ENCODE measurements around the gene MYCN.
A peak's percentile ranks its signal among the peaks of the same experiment; 100 is the strongest.

Gene MYCN

DNA sequence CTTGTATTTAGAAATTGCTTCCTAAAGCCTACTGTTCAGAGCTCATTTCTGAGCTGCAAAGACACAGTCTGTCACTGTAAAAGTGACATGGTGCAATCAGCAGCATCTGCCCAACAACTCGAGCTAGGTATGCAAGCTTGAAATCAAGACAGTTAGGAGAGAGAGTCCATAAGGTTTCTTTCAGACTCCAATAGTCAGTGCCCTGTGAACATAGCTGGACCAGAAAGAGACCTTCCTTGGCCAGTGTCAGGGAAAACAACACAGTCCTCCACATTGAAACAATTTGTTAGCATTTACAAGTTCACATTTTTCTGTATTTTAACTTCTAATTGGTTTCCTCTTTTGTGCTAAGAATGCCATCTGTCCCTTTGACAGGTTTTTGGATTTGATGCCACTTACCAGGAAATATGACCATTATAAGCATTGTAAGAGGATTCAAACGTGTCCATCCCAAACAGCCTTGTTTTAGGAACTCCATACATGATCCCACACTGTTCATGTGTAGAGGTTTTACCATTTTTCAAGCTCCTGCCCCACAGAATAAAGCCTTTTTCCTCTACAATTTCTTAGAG, 8.9 kb upstream of the MYCN start:
- H3K27me3 Mint-ChIP-seq: peaks cover 5% of the 10 kb centered on the region
- no peak overlapping the region for H3K27ac Mint-ChIP-seq
- no peaks in the 10 kb centered on the region for H3K9me3 Mint-ChIP-seq
- H3K36me3 Mint-ChIP-seq: no peaks in the 10 kb centered on the region
- H3K4me1 Mint-ChIP-seq: no peaks in the 10 kb centered on the region
- DNase-seq (ENCODE audit: low spot score in 2 of 2) (no peak), ATAC-seq (ENCODE audit: low read depth) (no peak)
- no peak overlapping the region for H3K4me3 Mint-ChIP-seq

DNA sequence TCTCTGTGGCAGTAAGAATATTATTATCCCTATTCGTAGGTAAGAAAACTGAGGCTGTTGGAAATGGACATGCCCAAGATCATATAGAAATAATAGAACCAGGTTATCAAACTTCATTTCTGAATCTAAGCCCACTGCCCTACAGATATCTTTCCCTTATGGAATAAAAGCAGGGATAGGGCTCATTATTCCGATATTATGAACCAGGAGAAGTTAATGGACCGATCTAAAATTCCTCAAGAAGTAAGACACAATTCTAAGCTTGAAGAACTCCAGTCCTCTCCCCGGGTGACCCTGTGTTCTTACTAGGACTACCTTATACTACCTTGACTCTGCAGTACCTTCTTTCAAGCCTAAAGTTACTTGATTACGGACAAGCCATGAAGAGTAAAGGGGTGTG, 8.4 kb upstream of the MYCN start:
- H3K27ac Mint-ChIP-seq: no peak overlapping the region
- ATAC-seq (ENCODE audit: low read depth) (no peak), DNase-seq (ENCODE audit: low spot score in 2 of 2) (no peak)
- no peak overlapping the region for H3K4me3 Mint-ChIP-seq
- no peaks in the 10 kb centered on the region for H3K4me1 Mint-ChIP-seq
- H3K9me3 Mint-ChIP-seq: no peaks in the 10 kb centered on the region
- no peaks in the 10 kb centered on the region for H3K36me3 Mint-ChIP-seq
- H3K27me3 Mint-ChIP-seq: peaks cover 7% of the 10 kb centered on the region

GRCh38 chr2:15932394-15933183, 7.8 kb upstream of the MYCN start:
- peaks cover 9% of the 10 kb centered on the region for H3K27me3 Mint-ChIP-seq
- H3K9me3 Mint-ChIP-seq: no peaks in the 10 kb centered on the region
- H3K4me1 Mint-ChIP-seq: no peaks in the 10 kb centered on the region
- no peak overlapping the region for H3K27ac Mint-ChIP-seq
- no peaks in the 10 kb centered on the region for H3K36me3 Mint-ChIP-seq
- no peak for ATAC-seq (ENCODE audit: low read depth)
- DNase-seq (ENCODE audit: low spot score in 2 of 2): no peak
- H3K4me3 Mint-ChIP-seq: no peak overlapping the region

- H3K4me3 Mint-ChIP-seq: no peak overlapping the region
- no peak for ATAC-seq (ENCODE audit: low read depth)
- no peaks in the 10 kb centered on the region for H3K4me1 Mint-ChIP-seq
- no peaks in the 10 kb centered on the region for H3K36me3 Mint-ChIP-seq
- H3K9me3 Mint-ChIP-seq: no peaks in the 10 kb centered on the region
- no peak overlapping the region for H3K27ac Mint-ChIP-seq
- DNase-seq (ENCODE audit: low spot score in 2 of 2): no peak
- peaks cover 9% of the 10 kb centered on the region for H3K27me3 Mint-ChIP-seq
These were observed 7.0 kb upstream of the MYCN start for GRCh38 chr2:15933184-15933845.

DNA sequence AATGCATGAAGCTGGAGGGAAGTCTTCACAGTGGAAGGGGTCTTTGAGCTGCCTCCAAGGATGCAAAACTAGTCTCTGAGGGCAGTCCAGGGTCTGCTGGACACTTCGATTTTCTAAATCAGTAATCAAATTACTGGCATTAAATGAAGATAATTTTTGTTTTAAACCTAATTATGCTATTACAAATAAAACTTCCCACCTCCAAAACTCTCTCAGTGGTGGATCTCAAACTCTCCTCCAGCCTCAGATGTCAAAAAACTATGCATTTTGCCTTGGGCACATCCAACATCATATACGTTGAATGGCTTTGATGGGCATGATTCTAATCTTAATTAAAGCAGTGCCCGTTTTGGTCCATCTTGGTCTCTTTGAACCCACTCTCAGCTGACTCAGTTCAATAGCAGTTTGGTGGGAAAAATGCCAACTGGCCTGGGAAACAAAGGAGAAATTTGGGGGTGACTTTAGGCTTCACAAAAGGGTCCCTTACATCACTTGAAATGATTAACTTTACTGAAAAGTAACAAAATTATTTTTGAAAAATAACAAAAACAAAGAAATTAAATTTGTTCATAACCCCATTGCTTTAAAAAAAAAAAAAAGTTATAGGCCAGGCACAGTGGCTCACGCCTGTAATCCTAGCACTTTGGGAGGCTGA, 5.9 kb upstream of the MYCN start:
- H3K9me3 Mint-ChIP-seq: no peaks in the 10 kb centered on the region
- no peak overlapping the region for H3K4me3 Mint-ChIP-seq

DNA sequence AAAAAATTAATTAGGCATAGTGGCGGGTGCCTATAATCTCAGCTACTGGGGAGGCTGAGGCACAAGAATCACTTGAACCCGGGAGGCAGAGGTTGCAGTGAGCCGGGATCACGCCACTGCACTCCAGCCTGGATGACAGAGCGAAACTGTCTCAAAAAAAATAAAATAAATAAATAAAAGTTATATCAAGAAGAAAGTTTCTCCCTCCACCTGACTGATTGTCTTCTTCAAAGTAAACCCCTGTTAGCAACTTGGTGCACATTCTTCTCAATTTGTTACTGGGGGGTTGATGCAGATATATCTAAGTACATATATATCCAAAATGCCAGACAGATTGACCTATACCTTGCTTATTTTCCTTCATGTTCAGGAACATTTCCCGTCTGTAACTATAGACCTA, 5.2 kb upstream of the MYCN start:
- no peak for ATAC-seq (ENCODE audit: low read depth)
- no peaks in the 10 kb centered on the region for H3K4me1 Mint-ChIP-seq

More for the DNA sequence above, 5.9 kb upstream of the MYCN start:
- H3K36me3 Mint-ChIP-seq: no peaks in the 10 kb centered on the region
- DNase-seq (ENCODE audit: low spot score in 2 of 2) (no peak), ATAC-seq (ENCODE audit: low read depth) (no peak)
- no peak overlapping the region for H3K27ac Mint-ChIP-seq
- H3K27me3 Mint-ChIP-seq: peaks cover 15% of the 10 kb centered on the region
- no peaks in the 10 kb centered on the region for H3K4me1 Mint-ChIP-seq

GRCh38 chr2:15935675-15936074, 4.7 kb upstream of the MYCN start:
- no peak for DNase-seq (ENCODE audit: low spot score in 2 of 2)
- H3K4me1 Mint-ChIP-seq: peaks cover under 1% of the 10 kb centered on the region
- peaks cover 15% of the 10 kb centered on the region for H3K27me3 Mint-ChIP-seq
- no peaks in the 10 kb centered on the region for H3K36me3 Mint-ChIP-seq
- H3K27ac Mint-ChIP-seq: no peak overlapping the region
- no peak overlapping the region for H3K4me3 Mint-ChIP-seq
- H3K9me3 Mint-ChIP-seq: no peaks in the 10 kb centered on the region
- ATAC-seq (ENCODE audit: low read depth): no peak

More for the DNA sequence above, 5.2 kb upstream of the MYCN start:
- no peak for DNase-seq (ENCODE audit: low spot score in 2 of 2)
- Mint-ChIP-seq H3K4me3 (no peak overlapping the region), H3K27ac (no peak overlapping the region), H3K27me3 (peaks cover 15% of the 10 kb centered on the region), H3K9me3 (no peaks in the 10 kb centered on the region), H3K36me3 (no peaks in the 10 kb centered on the region)

GRCh38 chr2:15936277-15937104, 3.9 kb upstream of the MYCN start:
- peaks cover 5% of the 10 kb centered on the region for H3K4me1 Mint-ChIP-seq
- no peak overlapping the region for H3K27ac Mint-ChIP-seq
- no peak for ATAC-seq (ENCODE audit: low read depth)
- H3K36me3 Mint-ChIP-seq: no peaks in the 10 kb centered on the region
- H3K4me3 Mint-ChIP-seq: no peak overlapping the region
- H3K27me3 Mint-ChIP-seq: peaks cover 16% of the 10 kb centered on the region
- H3K9me3 Mint-ChIP-seq: no peaks in the 10 kb centered on the region
- DNase-seq (ENCODE audit: low spot score in 2 of 2): no peak

GRCh38 chr2:15937105-15937881, 3.1 kb upstream of the MYCN start:
- peaks cover 5% of the 10 kb centered on the region for H3K4me1 Mint-ChIP-seq
- peaks cover 16% of the 10 kb centered on the region for H3K27me3 Mint-ChIP-seq
- no peak for DNase-seq (ENCODE audit: low spot score in 2 of 2)
- H3K36me3 Mint-ChIP-seq: no peaks in the 10 kb centered on the region
- no peak overlapping the region for H3K4me3 Mint-ChIP-seq
- H3K27ac Mint-ChIP-seq: no peak overlapping the region
- ATAC-seq (ENCODE audit: low read depth): no peak
- no peaks in the 10 kb centered on the region for H3K9me3 Mint-ChIP-seq

DNA sequence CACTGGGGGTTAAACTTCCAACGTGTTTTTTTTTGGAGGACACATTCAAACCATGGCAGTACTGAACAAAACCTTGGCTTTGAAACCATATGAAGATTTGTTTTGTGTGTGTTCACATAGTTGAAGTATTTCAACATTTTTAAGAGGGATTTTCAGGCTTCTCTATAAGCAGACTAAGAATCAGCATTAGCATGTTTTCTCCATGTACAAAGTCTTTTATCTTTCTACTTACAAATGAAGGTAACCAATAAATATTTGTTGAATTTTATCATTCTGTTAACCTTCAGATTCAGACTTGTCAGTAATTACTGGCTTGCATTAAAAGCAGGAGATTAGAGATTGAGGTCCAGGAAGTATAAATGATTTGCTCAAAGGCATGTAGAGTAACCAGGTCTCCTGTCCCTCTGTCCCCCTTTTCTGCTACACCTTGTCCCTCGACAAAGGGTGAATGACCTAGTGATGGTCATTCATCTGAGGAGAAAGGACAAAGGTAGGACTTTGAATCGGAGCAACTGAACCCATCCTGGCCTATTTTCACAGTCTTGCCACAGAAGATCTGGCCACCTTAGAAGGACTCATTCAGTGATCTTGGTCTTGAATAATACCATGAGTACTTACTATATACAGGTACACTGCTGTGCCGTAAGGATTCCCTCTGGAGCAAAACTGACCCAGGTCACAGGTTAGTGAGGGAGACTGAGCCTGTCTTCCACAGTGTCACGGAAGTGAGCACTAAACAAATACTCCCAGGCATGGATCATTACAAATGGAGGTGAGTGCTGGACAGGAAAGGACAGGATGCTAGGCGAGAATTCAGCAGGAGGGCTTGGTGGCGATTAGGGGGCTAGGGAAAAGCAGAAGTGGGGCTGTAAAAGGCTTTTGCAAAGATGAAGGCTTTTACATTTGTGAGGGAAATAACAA, 2.2 kb upstream of the MYCN start:
- Mint-ChIP-seq H3K9me3 (no peaks in the 10 kb centered on the region), H3K4me1 (peaks cover 5% of the 10 kb centered on the region), H3K4me3 (no peak overlapping the region), H3K27me3 (peaks cover 20% of the 10 kb centered on the region), H3K27ac (no peak overlapping the region), H3K36me3 (no peaks in the 10 kb centered on the region)
- DNase-seq (ENCODE audit: low spot score in 2 of 2) (no peak), ATAC-seq (ENCODE audit: low read depth) (no peak)

DNA sequence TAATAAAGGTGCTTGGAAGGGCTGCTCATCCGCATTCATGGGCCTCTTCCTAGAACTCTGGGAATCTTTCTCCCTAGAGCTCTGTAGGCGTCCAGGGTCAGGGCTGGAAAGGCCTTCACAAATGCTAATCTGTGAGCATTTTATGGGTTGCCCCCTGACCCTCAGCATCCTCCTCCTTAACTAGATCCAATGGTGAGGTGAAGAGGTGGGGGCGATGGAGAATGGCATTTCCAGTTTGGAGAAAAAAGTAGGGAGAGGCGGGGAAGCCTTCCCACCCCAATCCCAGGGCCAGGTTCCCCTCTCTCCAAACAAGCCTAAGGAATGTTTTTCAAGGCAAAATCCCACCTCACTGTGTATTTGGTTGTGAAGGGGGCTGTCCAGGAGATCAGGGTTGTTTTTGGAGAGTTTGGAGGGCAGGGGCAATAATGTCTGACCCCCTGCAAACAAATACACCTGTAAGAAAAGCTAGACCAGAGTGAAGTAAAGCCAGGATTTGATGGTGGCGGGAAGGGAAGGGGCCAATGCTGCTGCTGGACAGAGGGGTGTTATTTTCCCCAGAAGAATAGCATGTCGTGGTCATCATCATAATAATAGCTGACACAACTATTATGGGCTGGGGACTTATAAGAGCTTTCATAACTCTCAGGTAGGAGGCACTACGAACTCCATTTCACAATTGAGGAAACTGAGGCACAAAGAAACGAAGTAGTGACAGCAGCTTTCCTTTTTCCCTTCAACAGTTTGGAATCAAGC, 1.4 kb upstream of the MYCN start:
- Mint-ChIP-seq H3K4me1 (peaks cover 5% of the 10 kb centered on the region), H3K36me3 (no peaks in the 10 kb centered on the region), H3K4me3 (peak overlapping the region; percentile 24), H3K27me3 (peaks cover 18% of the 10 kb centered on the region), H3K9me3 (no peaks in the 10 kb centered on the region), H3K27ac (no peak overlapping the region)
- ATAC-seq (ENCODE audit: low read depth): no peak
- DNase-seq (ENCODE audit: low spot score in 2 of 2): no peak

DNA sequence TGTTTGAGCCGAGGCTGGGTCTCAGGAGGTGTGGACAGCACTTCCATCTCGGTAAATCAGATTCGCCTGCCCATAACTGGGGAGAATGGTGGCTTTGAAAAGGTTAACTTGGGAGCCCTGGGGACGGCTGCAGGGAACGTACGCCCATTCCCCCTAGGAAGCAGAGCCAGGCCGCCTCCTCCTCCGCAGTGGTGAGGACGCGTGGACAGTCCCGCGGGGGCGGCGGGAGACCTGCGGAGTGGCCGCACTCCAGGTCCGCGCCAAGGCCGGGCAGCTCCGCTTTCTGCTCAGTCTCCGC, 845 bp upstream of the MYCN start:
- ATAC-seq (ENCODE audit: low read depth): no peak

More for the DNA sequence above, 845 bp upstream of the MYCN start:
- Mint-ChIP-seq H3K36me3 (no peaks in the 10 kb centered on the region), H3K27me3 (peaks cover 18% of the 10 kb centered on the region), H3K9me3 (no peaks in the 10 kb centered on the region), H3K4me3 (no peak overlapping the region), H3K4me1 (peaks cover 5% of the 10 kb centered on the region), H3K27ac (no peak overlapping the region)
- DNase-seq (ENCODE audit: low spot score in 2 of 2): no peak
